ENCODE data around the gene XRCC5.

DNA sequence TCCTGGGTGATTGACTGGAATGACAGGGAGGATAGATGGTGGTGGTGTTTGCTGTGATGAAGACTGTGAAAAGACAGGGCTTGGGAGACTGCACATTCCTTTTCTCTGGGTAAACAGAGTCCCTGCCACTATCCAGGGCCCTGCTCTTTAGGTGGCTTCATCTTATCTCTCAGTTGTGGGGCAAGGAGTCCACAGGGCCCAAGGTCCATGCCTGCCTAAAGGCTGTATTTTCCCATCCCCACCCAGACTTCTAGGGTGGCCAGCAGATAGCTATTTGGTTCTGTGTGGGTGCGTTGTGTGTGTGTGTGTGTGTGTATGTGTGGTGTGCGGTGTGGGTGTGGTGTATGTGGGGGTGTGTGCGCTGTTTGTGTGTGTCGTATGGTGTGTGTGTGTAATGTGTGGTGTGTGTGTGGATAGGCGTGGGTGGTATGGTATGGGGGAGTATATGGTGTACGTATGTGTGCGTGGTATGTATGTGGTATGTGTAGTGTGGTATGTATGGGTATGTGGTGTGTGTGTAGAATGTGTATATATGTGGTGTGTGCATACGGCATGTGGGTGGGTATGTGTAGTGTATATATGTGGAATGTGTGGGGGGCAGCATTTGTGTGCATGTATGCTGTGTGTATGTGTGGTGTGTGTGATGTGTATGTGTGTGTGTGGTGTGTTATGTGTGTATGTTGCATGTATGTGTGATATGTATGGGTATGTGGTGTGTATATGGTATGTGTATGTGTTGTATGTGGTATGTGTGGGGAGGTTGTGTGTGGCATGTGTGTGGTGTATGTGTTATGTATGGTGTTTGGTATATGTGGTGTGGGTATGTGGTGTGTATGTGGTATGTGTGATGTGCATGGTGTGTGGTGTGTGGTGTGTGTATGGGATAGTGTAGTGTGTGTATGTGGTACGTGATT, 10.5 kb upstream of the XRCC5 start:
- TF ChIP-seq CTCF (IDR thresholded peaks at IDR 0.05; ENCODE audit: extremely low read depth in 1 of 2, insufficient read depth in 1 of 2, low read depth in 1 of 2, low read length in 2 of 2) (no peak), EZH2 (IDR thresholded peaks at IDR 0.05; ENCODE audit: borderline replicate concordance, low read depth, low read length, severe bottlenecking) (no peak), JUN (IDR thresholded peaks at IDR 0.05; ENCODE audit: borderline replicate concordance, insufficient read depth, insufficient read length, low read depth) (no peak), POLR2A (IDR thresholded peaks at IDR 0.05; ENCODE audit: low read depth, low read length) (no peak), MYC (IDR thresholded peaks at IDR 0.05; ENCODE audit: low read depth, low read length) (no peak), FOS (IDR thresholded peaks at IDR 0.05; ENCODE audit: borderline replicate concordance, insufficient read depth, low read length) (no peak)
- TF ChIP-seq, protein P1, sequence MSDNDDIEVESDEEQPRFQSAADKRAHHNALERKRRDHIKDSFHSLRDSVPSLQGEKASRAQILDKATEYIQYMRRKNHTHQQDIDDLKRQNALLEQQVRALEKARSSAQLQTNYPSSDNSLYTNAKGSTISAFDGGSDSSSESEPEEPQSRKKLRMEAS (IDR thresholded peaks at IDR 0.05; ENCODE audit: insufficient read depth, insufficient read length) = no peak

All from endothelial cell of umbilical vein (primary cell).